Esophagus squamous epithelium (tissue), 5 donors: Measurements from ENCODE around the gene YPEL3. TPM values are rescaled to one million over a fixed set of nuclear protein-coding genes. Genes with fewer than 3 reads are reported as not detected.

Experiments
- DNase-seq: peaks from one replicate; lab custom pipeline; 2025; lab: John Stamatoyannopoulos, UW
- H3K27ac ChIP-seq, 4 donors: fragments of 200-600 bp; sonication (generic); one replicate each; pipeline ENCODE4 v1.5.1; 2016 to 2019; ENCODE audit warnings: mild to moderate bottlenecking in 1 of 4
- H3K27me3 ChIP-seq, 4 donors: fragments of 200-600 bp; sonication (generic); 1 replicate in 3 of 4; 2 replicates in 1 of 4; pipeline versions ENCODE4 v1.5.1 to v1.6.0; 2017 to 2021; ENCODE audit warnings: antibody characterized with exemption in 1 of 4
- H3K36me3 ChIP-seq, 3 donors: fragments of 200-600 bp; sonication (generic); one replicate each; pipeline ENCODE4 v1.5.1; 2016 to 2019
- H3K4me1 ChIP-seq, 3 donors: fragments of 200-600 bp; sonication (generic); one replicate each; pipeline ENCODE4 v1.5.1; 2017 to 2019
- H3K4me3 ChIP-seq, 4 donors: fragments of 200-600 bp; sonication (generic); 1 replicate in 3 of 4; 2 replicates in 1 of 4; pipeline ENCODE4 v1.5.1; 2016 to 2019; ENCODE audit warnings: mild to moderate bottlenecking in 2 of 4, moderate library complexity in 1 of 4
- H3K9me3 ChIP-seq, 3 donors: fragments of 200-600 bp; sonication (generic); one replicate each; pipeline ENCODE4 v1.5.1; 2016 to 2019
- CTCF ChIP-seq, 6 experiments: fragments of 450-650 bp in 4 of 6; fragments of 200-600 bp in 2 of 6; sonication (generic) in 2 of 6; IDR thresholded peaks; one replicate each; pipeline ENCODE4 v1.5.1; 2016 to 2019; ENCODE audit warnings: antibody characterized with exemption in 6 of 6, mild to moderate bottlenecking in 4 of 6, moderate library complexity in 4 of 6
- POLR2A ChIP-seq, 4 donors: fragments of 450-650 bp; IDR thresholded peaks; one replicate each; pipeline ENCODE4 v1.6.1; 2017; ENCODE audit warnings: antibody characterized with exemption in 4 of 4, mild to moderate bottlenecking in 4 of 4, moderate library complexity in 3 of 4
- WGBS, 2 donors: methylation state at CpG; one replicate each; pipeline ENCODE4 v1.1.5; 2018; 5-methylcytosine and 5-hydroxymethylcytosine counted together
- intact Hi-C: fragments of 100-400 bp; cut with DNase I; formaldehyde crosslinking; loops from one replicate; pipeline ENCODE4 v1.15.0; 2022
- total RNA-seq, 4 donors: library from RNA; depleted of rRNA; stranded (reverse); fragments of >200 nt; gene quantifications; one replicate each; pipeline ENCODE4 v1.1.0, GENCODE V29; 2016
- donor health status: DM: yes; HTN: yes; CAD: no.

The YPEL3 gene
- total RNA-seq, 4 donors from 2014 or later: 26.4 to 131 (median 63.0) TPM

DNA sequence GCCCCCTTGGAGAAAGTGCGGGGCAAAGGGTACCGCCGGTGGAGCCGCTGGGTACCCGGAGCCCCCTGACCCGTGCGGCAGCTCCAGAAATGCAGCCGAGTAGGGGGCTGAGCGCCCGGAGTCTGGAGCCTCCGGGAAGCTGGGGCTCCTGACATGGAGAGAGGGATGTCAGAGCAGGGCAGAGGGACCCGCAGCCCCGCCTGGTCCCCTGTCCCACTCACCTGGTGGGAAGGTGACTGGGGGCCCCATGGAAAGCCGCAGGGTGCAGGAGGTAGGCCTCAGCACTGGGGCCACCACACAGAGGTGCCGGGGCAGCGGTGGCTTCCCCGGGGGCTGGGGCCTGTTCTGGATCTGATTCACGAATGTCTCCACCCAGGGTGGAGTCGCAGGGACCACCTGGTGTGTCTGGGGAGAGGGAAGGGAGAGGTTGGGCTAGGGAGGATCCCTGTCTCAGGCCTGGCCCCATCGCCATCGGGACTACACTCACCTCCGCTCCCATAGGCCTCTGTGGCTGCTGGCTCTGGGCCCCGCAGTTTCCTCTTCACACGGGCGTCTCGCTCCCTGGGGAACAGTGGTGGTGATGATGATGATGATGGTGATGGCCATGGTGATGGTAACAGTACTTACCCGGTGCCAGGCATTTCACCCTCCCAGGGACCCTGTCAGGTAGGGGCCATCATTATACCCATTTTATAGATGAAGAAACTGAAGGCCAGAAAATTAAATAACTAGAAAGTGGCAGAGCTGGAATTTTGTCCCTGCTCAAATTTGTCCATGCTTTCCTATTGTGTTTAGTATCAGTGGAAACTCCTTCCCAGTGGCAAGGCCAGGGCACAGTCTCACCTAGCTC, 9.5 kb downstream of the YPEL3 start:
- 70 to 88% methylated on average over 5 to 8 of the region's 27 CpGs for WGBS, 2 donors
- H3K27ac ChIP-seq: peak overlapping the region in 1 of 4 donors; percentile 52
- no peak overlapping the region for H3K4me3 ChIP-seq
- H3K36me3 ChIP-seq: peaks cover 21 to 59% (median 32%) of the 10 kb centered on the region in 3 donors
- intact Hi-C loops: no loop called here
- no peak for TF ChIP-seq POLR2A (IDR thresholded peaks at IDR 0.05)
- no peak for TF ChIP-seq CTCF (IDR thresholded peaks at IDR 0.05)
- DNase-seq: no peak
- no peaks in the 10 kb centered on the region for H3K9me3 ChIP-seq
- H3K4me1 ChIP-seq: peaks cover 24 to 56% (median 26%) of the 10 kb centered on the region in 3 donors
- H3K27me3 ChIP-seq: no peaks in the 10 kb centered on the region

DNA sequence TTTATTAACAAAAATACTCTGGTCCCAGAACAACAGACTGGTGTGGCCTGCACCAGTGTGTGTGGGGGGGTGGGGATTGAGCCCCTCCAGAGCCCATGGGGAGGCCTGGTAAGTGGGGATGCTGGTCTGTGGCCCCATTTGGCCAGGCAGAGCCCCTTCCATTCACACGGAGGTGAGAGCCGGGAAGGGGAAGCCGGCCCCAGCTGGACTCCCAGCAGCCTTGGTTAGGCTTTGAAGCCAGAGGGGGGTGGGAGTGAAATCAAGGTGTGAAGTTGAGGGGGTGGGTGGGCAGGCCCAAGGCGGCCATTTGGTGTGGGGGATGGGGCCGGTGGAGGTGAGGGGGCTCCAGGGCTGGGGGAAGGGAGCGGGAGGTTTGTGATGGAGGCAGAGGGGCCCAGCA, 10.2 kb downstream of the YPEL3 start:
- no peaks in the 10 kb centered on the region for H3K27me3 ChIP-seq
- peak overlapping the region in 2 of 4 donors; percentile 40 to 52 for H3K27ac ChIP-seq
- no peak for DNase-seq
- no peak overlapping the region for H3K4me3 ChIP-seq
- TF ChIP-seq CTCF (IDR thresholded peaks at IDR 0.05): no peak
- H3K36me3 ChIP-seq: peaks cover 28 to 66% (median 39%) of the 10 kb centered on the region in 3 donors
- WGBS, 2 donors: 80 to 83% methylated on average over 1 of the region's 6 CpGs
- intact Hi-C loops: no loop called here
- peaks cover 17 to 49% (median 19%) of the 10 kb centered on the region in 3 donors for H3K4me1 ChIP-seq
- no peaks in the 10 kb centered on the region for H3K9me3 ChIP-seq

- intact Hi-C loops: no loop called here
- Histone ChIP-seq H3K4me1 (peaks cover 11 to 43% (median 13%) of the 10 kb centered on the region in 3 donors), H3K9me3 (no peaks in the 10 kb centered on the region), H3K27ac (peak overlapping the region in 2 of 4 donors; percentile 40 to 52), H3K27me3 (no peaks in the 10 kb centered on the region), H3K4me3 (no peak overlapping the region), H3K36me3 (peaks cover 30 to 71% (median 42%) of the 10 kb centered on the region in 3 donors)
- WGBS, 2 donors: 68 to 71% methylated on average over 3 of the region's 3 CpGs
- no peak for DNase-seq
- TF ChIP-seq CTCF (IDR thresholded peaks at IDR 0.05) (no peak), POLR2A (IDR thresholded peaks at IDR 0.05) (no peak)
These were observed 10.8 kb downstream of the YPEL3 start for GRCh38 chr16:30085247-30085646.

DNA sequence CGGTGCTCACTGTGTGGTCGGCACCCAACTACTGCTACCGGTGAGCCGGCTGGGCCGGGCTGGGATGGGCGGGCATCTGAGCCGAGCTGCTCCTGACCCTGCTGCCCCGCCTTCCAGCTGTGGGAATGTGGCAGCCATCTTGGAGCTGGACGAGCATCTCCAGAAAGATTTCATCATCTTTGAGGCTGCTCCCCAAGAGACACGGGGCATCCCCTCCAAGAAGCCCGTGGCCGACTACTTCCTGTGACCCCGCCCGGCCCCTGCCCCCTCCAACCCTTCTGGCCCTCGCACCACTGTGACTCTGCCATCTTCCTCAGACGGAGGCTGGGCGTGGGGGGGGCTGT, 11.2 kb downstream of the YPEL3 start:
- Histone ChIP-seq H3K36me3 (peaks cover 30 to 76% (median 42%) of the 10 kb centered on the region in 3 donors), H3K27me3 (no peaks in the 10 kb centered on the region), H3K9me3 (no peaks in the 10 kb centered on the region), H3K27ac (peak overlapping the region in 2 of 4 donors; percentile 52 to 62), H3K4me1 (peaks cover 9 to 39% (median 10%) of the 10 kb centered on the region in 3 donors), H3K4me3 (no peak overlapping the region)
- 32 to 80% methylated on average over 1 to 3 of the region's 17 CpGs for WGBS, 2 donors
- intact Hi-C loops: no loop called here
- TF ChIP-seq CTCF (IDR thresholded peaks at IDR 0.05) (no peak), POLR2A (IDR thresholded peaks at IDR 0.05) (no peak)
- no peak for DNase-seq

DNA sequence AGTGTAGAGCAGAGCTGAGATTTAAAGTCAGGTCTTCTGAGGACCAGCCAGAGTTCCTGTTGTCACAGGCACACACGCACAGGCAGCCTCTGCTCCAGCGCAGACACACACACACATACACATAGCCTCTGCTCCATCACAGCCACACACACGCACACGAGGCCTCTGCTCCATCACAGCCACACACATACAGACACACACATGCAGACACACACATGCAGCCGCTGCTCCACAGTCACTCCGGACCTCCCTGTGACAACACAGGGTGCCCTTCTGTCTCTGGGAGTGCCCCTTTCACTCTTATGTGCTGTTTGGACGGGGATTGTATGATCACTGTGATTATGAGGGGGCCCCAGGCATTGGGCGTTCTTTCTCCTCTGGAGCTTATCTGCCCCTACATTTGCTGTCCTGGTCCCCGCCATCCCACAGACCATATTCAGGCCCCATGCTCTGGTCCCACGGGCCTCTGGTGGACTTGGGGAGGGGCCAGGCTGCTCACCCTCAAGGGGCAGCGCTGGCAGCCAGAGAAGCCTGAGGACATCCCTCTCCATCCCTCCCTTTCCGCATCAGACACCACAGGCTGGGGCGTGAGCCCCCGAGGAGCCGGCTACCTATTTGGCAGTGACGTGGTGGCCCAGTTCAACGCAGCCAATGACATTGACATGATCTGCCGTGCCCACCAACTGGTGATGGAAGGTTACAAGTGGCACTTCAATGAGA, 11.8 kb downstream of the YPEL3 start:
- intact Hi-C loops: no loop called here
- DNase-seq: no peak
- TF ChIP-seq POLR2A (IDR thresholded peaks at IDR 0.05) (no peak), CTCF (IDR thresholded peaks at IDR 0.05) (no peak)
- H3K4me1 ChIP-seq: peaks cover 8 to 36% (median 9%) of the 10 kb centered on the region in 3 donors
- H3K9me3 ChIP-seq: no peaks in the 10 kb centered on the region
- H3K27ac ChIP-seq: peak overlapping the region in 2 of 4 donors; percentile 52 to 62
- WGBS, 2 donors: 82 to 86% methylated on average over 8 to 9 of the region's 18 CpGs
- peaks cover 30 to 81% (median 42%) of the 10 kb centered on the region in 3 donors for H3K36me3 ChIP-seq
- H3K27me3 ChIP-seq: no peaks in the 10 kb centered on the region
- H3K4me3 ChIP-seq: no peak overlapping the region
